ENCODE results near the gene MAP3K6. TPM values are rescaled to one million over a fixed set of nuclear protein-coding genes. Genes with fewer than 3 reads are reported as not detected.

MAP3K6 gene
- polyA plus RNA-seq, 1 experiment = 7.6 TPM

GRCh38 chr1:27332536-27333281, 34.1 kb downstream of the MAP3K6 start:
- ChIA-PET CTCF (interaction anchor here (0.5 to 3.6 kb wide), 25 partner anchors 9 to 677 kb away, joined by 3 to 23 read pairs (median 4); partner anchors contain the start of genes MAP3K6, SYTL1 and WASF2), POLR2A (interaction anchor here (1.2 to 1.6 kb wide), 3 partner anchors 9 to 34 kb away, joined by 3 to 5 read pairs (median 4); partner anchors contain the start of genes MAP3K6, SYTL1 and TMEM222)
- H3K4me3 ChIP-seq (ENCODE audit: low read depth, low read length) = no peak overlapping the region
- no peaks in the 10 kb centered on the region for H3K27me3 ChIP-seq (ENCODE audit: control insufficient read depth, insufficient read depth, low read length)
- no peaks in the 10 kb centered on the region for H3K9me3 ChIP-seq (ENCODE audit: control insufficient read depth, insufficient read depth, low read length)
- no peak overlapping the region for H3K27ac ChIP-seq (ENCODE audit: low read depth, low read length)
- peak; percentile 81 for TF ChIP-seq CTCF (IDR thresholded peaks at IDR 0.05; ENCODE audit: low read depth, low read length)
- DNase-seq (ENCODE audit: low read depth, low spot score) = no peak

GRCh38 chr1:27331922-27332321, 34.8 kb downstream of the MAP3K6 start:
- no peak for TF ChIP-seq CTCF (IDR thresholded peaks at IDR 0.05; ENCODE audit: low read depth, low read length)
- no peaks in the 10 kb centered on the region for H3K9me3 ChIP-seq (ENCODE audit: control insufficient read depth, insufficient read depth, low read length)
- POLR2A ChIA-PET = interaction anchor here (1.6 kb wide), 2 partner anchors 9 to 10 kb away, joined by 4 to 5 read pairs; partner anchors contain the start of genes SYTL1 and TMEM222
- no peak for DNase-seq (ENCODE audit: low read depth, low spot score)
- CTCF ChIA-PET = interaction anchor here (0.6 to 3.6 kb wide), 18 partner anchors 8 to 264 kb away, joined by 3 to 23 read pairs (median 5); partner anchors contain the start of genes MAP3K6, SYTL1 and WASF2
- H3K27ac ChIP-seq (ENCODE audit: low read depth, low read length) = no peak overlapping the region
- no peaks in the 10 kb centered on the region for H3K27me3 ChIP-seq (ENCODE audit: control insufficient read depth, insufficient read depth, low read length)
- no peak overlapping the region for H3K4me3 ChIP-seq (ENCODE audit: low read depth, low read length)

- no peak for DNase-seq (ENCODE audit: low read depth, low spot score)
- Histone ChIP-seq H3K4me3 (ENCODE audit: low read depth, low read length) (no peak overlapping the region), H3K27ac (ENCODE audit: low read depth, low read length) (no peak overlapping the region), H3K9me3 (ENCODE audit: control insufficient read depth, insufficient read depth, low read length) (no peaks in the 10 kb centered on the region), H3K27me3 (ENCODE audit: control insufficient read depth, insufficient read depth, low read length) (no peaks in the 10 kb centered on the region)
- ChIA-PET POLR2A (interaction anchor here (1.6 kb wide), 2 partner anchors 9 to 10 kb away, joined by 4 to 5 read pairs; partner anchors contain the start of genes SYTL1 and TMEM222), CTCF (interaction anchor here (2.4 to 3.6 kb wide), 2 partner anchors 7 to 65 kb away, joined by 16 to 23 read pairs; no protein-coding TSS in a partner anchor)
- no peak for TF ChIP-seq CTCF (IDR thresholded peaks at IDR 0.05; ENCODE audit: low read depth, low read length)
These were observed 35.3 kb downstream of the MAP3K6 start for GRCh38 chr1:27331426-27331825.

GRCh38 chr1:27330786-27331185, 36.0 kb downstream of the MAP3K6 start:
- POLR2A ChIA-PET = interaction anchor here (0.7 kb wide), 1 partner anchor 342 kb away, joined by 4 read pairs; no protein-coding TSS in a partner anchor
- DNase-seq (ENCODE audit: low read depth, low spot score) = no peak
- H3K27ac ChIP-seq (ENCODE audit: low read depth, low read length) = no peak overlapping the region
- CTCF ChIA-PET = interaction anchor here (0.6 to 0.8 kb wide), 2 partner anchors 26 to 331 kb away, joined by 3 read pairs; no protein-coding TSS in a partner anchor
- H3K27me3 ChIP-seq (ENCODE audit: control insufficient read depth, insufficient read depth, low read length) = no peaks in the 10 kb centered on the region
- H3K9me3 ChIP-seq (ENCODE audit: control insufficient read depth, insufficient read depth, low read length) = no peaks in the 10 kb centered on the region
- H3K4me3 ChIP-seq (ENCODE audit: low read depth, low read length) = no peak overlapping the region
- no peak for TF ChIP-seq CTCF (IDR thresholded peaks at IDR 0.05; ENCODE audit: low read depth, low read length)

GRCh38 chr1:27327964-27328363, 38.8 kb downstream of the MAP3K6 start:
- ChIA-PET CTCF (interaction anchor here (0.8 to 1.9 kb wide), 3 partner anchors 27 to 279 kb away, joined by 5 to 6 read pairs (median 5); no protein-coding TSS in a partner anchor), POLR2A (no interaction called here)

More at GRCh38 chr1:27327964-27328363, 38.8 kb downstream of the MAP3K6 start:
- Histone ChIP-seq H3K4me3 (ENCODE audit: low read depth, low read length) (no peak overlapping the region), H3K27ac (ENCODE audit: low read depth, low read length) (no peak overlapping the region), H3K27me3 (ENCODE audit: control insufficient read depth, insufficient read depth, low read length) (no peaks in the 10 kb centered on the region), H3K9me3 (ENCODE audit: control insufficient read depth, insufficient read depth, low read length) (no peaks in the 10 kb centered on the region)
- DNase-seq (ENCODE audit: low read depth, low spot score) = no peak
- TF ChIP-seq CTCF (IDR thresholded peaks at IDR 0.05; ENCODE audit: low read depth, low read length) = no peak
